B cell (primary cell): ENCODE measurements around the gene PIMREG. TPM values are rescaled to one million over a fixed set of nuclear protein-coding genes. Genes with fewer than 3 reads are reported as not detected.

Experiments
- ATAC-seq: fragments of 200-7000 bp; cut with Tn5 transposase; one replicate; pipeline ENCODE4 v1.10.0; 2021; ENCODE audit warnings: low read depth, mild to moderate bottlenecking, moderate number of reproducible peaks, moderate library complexity
- CTCF ChIA-PET: fragments of 350-600 bp; sonication (Branson Sonifier 250); formaldehyde crosslinking; loops from one replicate; lab custom pipeline; 2021; ENCODE audit warnings: antibody characterized with exemption, inconsistent platforms; lab: Charles Lee
- POLR2A ChIA-PET: fragments of 350-600 bp; sonication (Branson Sonifier 250); formaldehyde crosslinking; loops from one replicate; lab custom pipeline; 2021; ENCODE audit warnings: antibody characterized with exemption; lab: Charles Lee
- DNase-seq: peaks from one replicate; pipeline ENCODE4 v3.0.0; 2013
- H2AFZ ChIP-seq: 2 replicates; pipeline ENCODE4 v1.6.1; 2012; ENCODE audit warnings: mild to moderate bottlenecking, low read depth, low read length; ENCODE audit not compliant: insufficient read depth, poor library complexity, severe bottlenecking
- H3K27ac ChIP-seq, 2 donors: 1 replicate in 1 of 2; 2 replicates in 1 of 2; pipeline ENCODE4 v1.5.1; 2012 to 2013; ENCODE audit warnings: low read length in 2 of 2, mild to moderate bottlenecking in 2 of 2, moderate library complexity in 1 of 2
- H3K27me3 ChIP-seq, 4 experiments: fragments of 200-600 bp in 1 of 4; sonication (generic) in 1 of 4; replicated peaks in 1 of 4; 1 replicate in 2 of 4; 2 replicates in 2 of 4; pipeline versions ENCODE4 v1.6.1 to v1.7.0; 2013 to 2016; ENCODE audit warnings: low read length in 3 of 4, mild to moderate bottlenecking in 2 of 4, mixed read lengths in 1 of 4, moderate library complexity in 1 of 4; ENCODE audit not compliant: insufficient read depth in 4 of 4, control insufficient read depth in 3 of 4; ENCODE audit errors: control extremely low read depth in 1 of 4
- H3K36me3 ChIP-seq, 2 experiments: replicated peaks in 1 of 2; 1 replicate in 1 of 2; 2 replicates in 1 of 2; pipeline versions ENCODE4 v1.6.1 to v1.7.1; 2013; ENCODE audit warnings: low read length in 1 of 2; ENCODE audit not compliant: insufficient read depth in 2 of 2, control insufficient read depth in 1 of 2; ENCODE audit errors: control extremely low read depth in 1 of 2, extremely low read depth in 1 of 2
- H3K4me1 ChIP-seq, 2 donors: fragments of 200-600 bp in 1 of 2; sonication (generic) in 1 of 2; 1 replicate in 1 of 2; 2 replicates in 1 of 2; pipeline versions ENCODE4 v1.5.1 to v1.6.1; 2013 to 2017; ENCODE audit warnings: low read length in 2 of 2; ENCODE audit not compliant: control insufficient read depth in 2 of 2, insufficient read depth in 2 of 2
- H3K4me2 ChIP-seq: replicated peaks from 2 replicates; pipeline ENCODE3; 2012; ENCODE audit warnings: mild to moderate bottlenecking, low read depth, low read length; ENCODE audit not compliant: poor library complexity, severe bottlenecking
- H3K4me3 ChIP-seq, 5 experiments: fragments of 200-600 bp in 1 of 5; sonication (generic) in 1 of 5; 1 replicate in 3 of 5; 2 replicates in 2 of 5; pipeline versions ENCODE4 v1.5.1 to v1.7.0; 2011 to 2016; ENCODE audit warnings: low read length in 4 of 5, mild to moderate bottlenecking in 4 of 5, low read depth in 2 of 5, control low read depth in 1 of 5, moderate library complexity in 1 of 5; ENCODE audit not compliant: insufficient read depth in 1 of 5; ENCODE audit errors: control extremely low read depth in 1 of 5, extremely low read depth in 1 of 5
- H3K79me2 ChIP-seq: fragments of 200-600 bp; sonication (generic); one replicate; pipeline ENCODE4 v1.6.0; 2016; ENCODE audit warnings: low read length; ENCODE audit not compliant: control insufficient read depth, insufficient read depth
- H3K9ac ChIP-seq: fragments of 200-600 bp; sonication (generic); 2 replicates; pipeline ENCODE4 v1.6.1; 2017; ENCODE audit warnings: mild to moderate bottlenecking, low read length, moderate library complexity
- H3K9me3 ChIP-seq, 3 donors: one replicate each; pipeline versions ENCODE4 v1.6.1 to v1.7.1; 2013; ENCODE audit warnings: low read length in 2 of 3; ENCODE audit not compliant: control insufficient read depth in 2 of 3, insufficient read depth in 1 of 3; ENCODE audit errors: control extremely low read depth in 1 of 3
- H4K20me1 ChIP-seq: 2 replicates; pipeline ENCODE4 v1.6.0; 2012; ENCODE audit warnings: mild to moderate bottlenecking, low read length; ENCODE audit not compliant: insufficient read depth, control insufficient read depth, poor library complexity, severe bottlenecking
- H3K27ac Mint-ChIP-seq: one replicate; pipeline ENCODE4 v1.8.0; 2021; ENCODE audit warnings: mixed read lengths
- H3K27me3 Mint-ChIP-seq: one replicate; pipeline ENCODE4 v1.8.0; 2021; ENCODE audit warnings: mixed read lengths
- H3K4me1 Mint-ChIP-seq: one replicate; pipeline ENCODE4 v1.8.0; 2021; ENCODE audit warnings: mixed read lengths
- H3K4me3 Mint-ChIP-seq: one replicate; pipeline ENCODE4 v1.8.0; 2021; ENCODE audit warnings: mixed read lengths
- H3K9me3 Mint-ChIP-seq: one replicate; pipeline ENCODE4 v1.8.0; 2022; ENCODE audit warnings: mixed read lengths; ENCODE audit not compliant: insufficient read depth
- EZH2 ChIP-seq: IDR thresholded peaks from 2 replicates; pipeline ENCODE4 v1.6.1; 2012; ENCODE audit warnings: borderline replicate concordance, low read depth, mild to moderate bottlenecking, moderate library complexity, low read length; ENCODE audit not compliant: insufficient read depth, poor library complexity, severe bottlenecking
- WGBS: methylation state at CpG from one replicate; pipeline ENCODE4 v1.1.5; 2013; ENCODE audit warnings: missing lambda C conversion rate; ENCODE audit not compliant: insufficient coverage; 5-methylcytosine and 5-hydroxymethylcytosine counted together
- intact Hi-C: fragments of 100-400 bp; cut with micrococcal nuclease; formaldehyde crosslinking; loops from one replicate; pipeline ENCODE4 v1.10.0; 2022
- polyA plus RNA-seq: library from polyadenylated mRNA; depleted of rRNA; stranded (reverse); fragments of >200 nt; gene quantifications from 2 replicates; pipeline ENCODE4 v1.2.3, GENCODE V29; 2012
- total RNA-seq, 2 donors: library from RNA; stranded (reverse); fragments of 120-200 nt in 1 of 2; gene quantifications; 1 replicate in 1 of 2; 2 replicates in 1 of 2; pipeline versions ENCODE4 v1.2.3 to v1.2.4, GENCODE V29; 2013 to 2022
- TF ChIP-seq, protein P1 (sequence below): fragments of 200-600 bp; IDR thresholded peaks from one replicate; pipeline ENCODE4 v1.8.0; 2022; ENCODE audit warnings: antibody characterized with exemption, mild to moderate bottlenecking

Gene PIMREG
- total and polyA plus RNA-seq, 2 donors (not counting 1 experiment from before 2014, with no cell fraction given), result 0.21 TPM; not detected in 1

- H3K9me3 Mint-ChIP-seq, result peaks cover 3% of the 10 kb centered on the region
- H3K4me1 Mint-ChIP-seq, result peaks cover 17% of the 10 kb centered on the region
- Histone ChIP-seq H3K27ac (no peak overlapping the region), H3K27me3 (peaks cover 0 to 6% (median 0%) of the 10 kb centered on the region in 4 experiments), H3K36me3 (no peaks in the 10 kb centered on the region), H3K4me1 (peaks cover 9 to 16% of the 10 kb centered on the region in 2 donors), H3K79me2 (no peaks in the 10 kb centered on the region), H3K4me2 (no peak overlapping the region), H3K4me3 (no peak overlapping the region), H3K9ac (no peak overlapping the region), H3K9me3 (peaks cover under 1 to 6% (median 1%) of the 10 kb centered on the region in 3 donors), H4K20me1 (no peaks in the 10 kb centered on the region), H2AFZ (no peak overlapping the region)
- POLR2A ChIA-PET, result no interaction called here
- intact Hi-C loops, result no loop called here
- WGBS, result 79% methylated on average over 17 of the region's 18 CpGs
- no peak for DNase-seq
- no peak overlapping the region for H3K27ac Mint-ChIP-seq
- H3K4me3 Mint-ChIP-seq, result no peak overlapping the region
- ATAC-seq, result no peak
- TF ChIP-seq EZH2, result no peak
- TF ChIP-seq, protein P1, sequence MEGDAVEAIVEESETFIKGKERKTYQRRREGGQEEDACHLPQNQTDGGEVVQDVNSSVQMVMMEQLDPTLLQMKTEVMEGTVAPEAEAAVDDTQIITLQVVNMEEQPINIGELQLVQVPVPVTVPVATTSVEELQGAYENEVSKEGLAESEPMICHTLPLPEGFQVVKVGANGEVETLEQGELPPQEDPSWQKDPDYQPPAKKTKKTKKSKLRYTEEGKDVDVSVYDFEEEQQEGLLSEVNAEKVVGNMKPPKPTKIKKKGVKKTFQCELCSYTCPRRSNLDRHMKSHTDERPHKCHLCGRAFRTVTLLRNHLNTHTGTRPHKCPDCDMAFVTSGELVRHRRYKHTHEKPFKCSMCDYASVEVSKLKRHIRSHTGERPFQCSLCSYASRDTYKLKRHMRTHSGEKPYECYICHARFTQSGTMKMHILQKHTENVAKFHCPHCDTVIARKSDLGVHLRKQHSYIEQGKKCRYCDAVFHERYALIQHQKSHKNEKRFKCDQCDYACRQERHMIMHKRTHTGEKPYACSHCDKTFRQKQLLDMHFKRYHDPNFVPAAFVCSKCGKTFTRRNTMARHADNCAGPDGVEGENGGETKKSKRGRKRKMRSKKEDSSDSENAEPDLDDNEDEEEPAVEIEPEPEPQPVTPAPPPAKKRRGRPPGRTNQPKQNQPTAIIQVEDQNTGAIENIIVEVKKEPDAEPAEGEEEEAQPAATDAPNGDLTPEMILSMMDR, result no peak
- CTCF ChIA-PET, result interaction anchor here (1.2 to 5.8 kb wide), 6 partner anchors 10 to 837 kb away, joined by 3 to 24 read pairs (median 10); partner anchors contain the start of gene AIPL1
- peaks cover 16% of the 10 kb centered on the region for H3K27me3 Mint-ChIP-seq
Observed at GRCh38 chr17:6425407-6425806, 18.8 kb upstream of the PIMREG start.

- no peak for ATAC-seq
- H3K9me3 Mint-ChIP-seq, result peaks cover 6% of the 10 kb centered on the region
- Histone ChIP-seq H3K27ac (no peak overlapping the region), H3K9me3 (peaks cover 4 to 13% (median 6%) of the 10 kb centered on the region in 3 donors), H3K9ac (no peak overlapping the region), H3K4me1 (peaks cover 9 to 16% of the 10 kb centered on the region in 2 donors), H3K4me3 (no peak overlapping the region), H4K20me1 (no peaks in the 10 kb centered on the region), H3K27me3 (peaks cover 0 to 6% (median 0%) of the 10 kb centered on the region in 4 experiments), H3K36me3 (no peaks in the 10 kb centered on the region), H3K79me2 (no peaks in the 10 kb centered on the region), H3K4me2 (no peak overlapping the region), H2AFZ (no peak overlapping the region)
- TF ChIP-seq EZH2, result no peak
- TF ChIP-seq, protein P1, result no peak
- intact Hi-C loops, result no loop called here
- 94% methylated on average over 14 of the region's 25 CpGs for WGBS
- no peak overlapping the region for H3K27ac Mint-ChIP-seq
- no peak overlapping the region for H3K4me3 Mint-ChIP-seq
- no peak for DNase-seq
- ChIA-PET POLR2A (no interaction called here), CTCF (interaction anchor here (1.3 to 5.8 kb wide), 3 partner anchors 9 to 839 kb away, joined by 3 to 24 read pairs (median 6); no protein-coding TSS in a partner anchor)
- peaks cover 16% of the 10 kb centered on the region for H3K27me3 Mint-ChIP-seq
- peaks cover 17% of the 10 kb centered on the region for H3K4me1 Mint-ChIP-seq
Observed at GRCh38 chr17:6426356-6427101, 17.7 kb upstream of the PIMREG start.
